HepG2 (cell line): ENCODE data around the gene CDK5RAP2. TPM values are rescaled to one million over a fixed set of nuclear protein-coding genes. Genes with fewer than 3 reads are reported as not detected.

Experiments
- AGO1 ChIP-seq: fragments of 200-400 bp; formaldehyde crosslinking; IDR thresholded peaks from 2 replicates; pipeline ENCODE4 v1.6.1; 2017; ENCODE audit warnings: mild to moderate bottlenecking, low read depth, low read length, moderate library complexity; ENCODE audit not compliant: poor library complexity, severe bottlenecking
- CENPBD1 ChIP-seq: sonication (generic); formaldehyde crosslinking; IDR thresholded peaks from 2 replicates; pipeline ENCODE4 v1.8.0; 2022; ENCODE audit warnings: missing genetic modification reagents, low read depth, mild to moderate bottlenecking, borderline replicate concordance
- DNMT1 ChIP-seq: sonication (generic); formaldehyde crosslinking; IDR thresholded peaks from 2 replicates; pipeline ENCODE4 v1.5.1; 2020; ENCODE audit warnings: mild to moderate bottlenecking, missing genetic modification reagents
- ELF4 ChIP-seq: sonication (generic); formaldehyde crosslinking; IDR thresholded peaks from 2 replicates; pipeline ENCODE4 v1.5.0; 2020; ENCODE audit warnings: missing genetic modification reagents, mild to moderate bottlenecking, moderate library complexity, borderline replicate concordance
- FOXM1 ChIP-seq: sonication (generic); formaldehyde crosslinking; IDR thresholded peaks from 2 replicates; pipeline ENCODE4 v1.5.0; 2020; ENCODE audit warnings: missing genetic modification reagents
- HOXA9 ChIP-seq: sonication (generic); formaldehyde crosslinking; IDR thresholded peaks from 2 replicates; pipeline ENCODE4 v1.8.1; 2022; ENCODE audit warnings: missing genetic modification reagents, mild to moderate bottlenecking, moderate library complexity, borderline replicate concordance
- KDM5A ChIP-seq: fragments of 200-600 bp; sonication (generic); IDR thresholded peaks from 2 replicates; pipeline ENCODE4 v1.7.0; 2018; ENCODE audit warnings: antibody characterized with exemption, mild to moderate bottlenecking, low read length, borderline replicate concordance
- NCOA2 ChIP-seq: sonication (generic); formaldehyde crosslinking; IDR thresholded peaks from 2 replicates; pipeline ENCODE4 v1.8.0; 2022; ENCODE audit warnings: inconsistent platforms
- POLR2A ChIP-seq, 2 experiments: IDR thresholded peaks; 2 replicates each; pipeline ENCODE4 v1.6.1; 2011; ENCODE audit warnings: low read depth in 2 of 2, low read length in 2 of 2, mild to moderate bottlenecking in 1 of 2, moderate library complexity in 1 of 2; ENCODE audit not compliant: insufficient read depth in 1 of 2
- SRSF1 ChIP-seq: fragments of 200-400 bp; formaldehyde crosslinking; optimal IDR thresholded peaks from 2 replicates; pipeline ENCODE3; 2017; ENCODE audit warnings: mild to moderate bottlenecking, low read depth, low read length, moderate library complexity
- THRA ChIP-seq: sonication (generic); formaldehyde crosslinking; IDR thresholded peaks from 2 replicates; pipeline ENCODE4 v1.4.0; 2020; ENCODE audit warnings: missing genetic modification reagents, borderline replicate concordance
- TP53 ChIP-seq: sonication (generic); formaldehyde crosslinking; conservative IDR thresholded peaks from 2 replicates; pipeline ENCODE4 v1.4.0; 2020; ENCODE audit warnings: missing genetic modification reagents
- ZBTB26 ChIP-seq: IDR thresholded peaks from 2 replicates; pipeline ENCODE4 v1.6.1; 2016; ENCODE audit warnings: missing compliant biosample characterization, missing genetic modification reagents, borderline replicate concordance
- ZBTB43 ChIP-seq: sonication (generic); formaldehyde crosslinking; conservative IDR thresholded peaks from 2 replicates; pipeline ENCODE4 v1.4.0; 2020; ENCODE audit warnings: missing genetic modification reagents
- ZNF225 ChIP-seq: sonication (generic); formaldehyde crosslinking; IDR thresholded peaks from 2 replicates; pipeline ENCODE4 v1.4.0; 2020; ENCODE audit warnings: mild to moderate bottlenecking, missing genetic modification reagents
- ZNF318 ChIP-seq: sonication (generic); formaldehyde crosslinking; IDR thresholded peaks from 2 replicates; pipeline ENCODE4 v1.4.0; 2020; ENCODE audit warnings: mild to moderate bottlenecking, missing genetic modification reagents
- ZNF552 ChIP-seq: sonication (generic); formaldehyde crosslinking; IDR thresholded peaks from 2 replicates; pipeline ENCODE4 v1.9.0; 2022; ENCODE audit warnings: missing genetic modification reagents, mild to moderate bottlenecking, borderline replicate concordance
- ZSCAN20 ChIP-seq: sonication (generic); formaldehyde crosslinking; IDR thresholded peaks from 2 replicates; pipeline ENCODE4 v1.4.0; 2020; ENCODE audit warnings: missing genetic modification reagents, mild to moderate bottlenecking, borderline replicate concordance
- polyA plus RNA-seq, 8 experiments: library from polyadenylated mRNA; depleted of rRNA in 3 of 8; stranded (reverse) in 7 of 8; unstranded in 1 of 8; fragments of >200 nt; fragmentation: Illumina TruSeq in 4 of 8; extraction: Trizol in 4 of 8; gene quantifications; 2 replicates each; pipeline versions ENCODE4 v1.2.1 to v1.2.3, GENCODE V29; 2011 to 2016; ENCODE audit warnings: low read depth in 4 of 8, missing spikeins in 1 of 8, mixed read lengths in 1 of 8; ENCODE audit not compliant: insufficient read depth in 1 of 8
- total RNA-seq, 5 experiments: library from RNA; depleted of rRNA; stranded (reverse); fragments of >200 nt; fragmentation: Illumina TruSeq; extraction: Trizol; gene quantifications; 2 replicates each; pipeline ENCODE4 v1.2.3, GENCODE V29; 2016; ENCODE audit warnings: low read depth in 1 of 5

Gene CDK5RAP2
- total and polyA plus RNA-seq, 2 of the 13 experiments (the other 11 are each of a cell fraction or from before 2014, with no cell fraction given): 31.8 to 42.2 TPM

- TF ChIP-seq THRA (CRISPR knock-in tag) (0 out of 2 replicates have a peak, but pooled peaks have one; percentile 41), ZSCAN20 (CRISPR knock-in tag) (no peak), CENPBD1 (CRISPR knock-in tag) (no peak), HOXA9 (CRISPR knock-in tag) (no peak), ZNF225 (no peak), KDM5A (no peak), ZNF318 (CRISPR knock-in tag) (no peak), ZBTB26 (CRISPR knock-in tag) (no peak), ZBTB43 (no peak; the same call in 1 of the 2 replicates), SRSF1 (no peak), TP53 (CRISPR knock-in tag) (no peak), AGO1 (no peak), POLR2A (IDR thresholded peaks at IDR 0.05; ENCODE audit: insufficient read depth in 1 of 2, low read depth in 2 of 2, low read length in 2 of 2) (no peak), NCOA2 (CRISPR knock-in tag) (peak; percentile 75), DNMT1 (CRISPR knock-in tag) (no peak), ZNF552 (CRISPR knock-in tag) (no peak), FOXM1 (CRISPR knock-in tag) (no peak), ELF4 (CRISPR knock-in tag) (no peak)
These were observed 41.6 kb downstream of the CDK5RAP2 start (continued) for GRCh38 chr9:120538339-120538738.
